Measurements from ENCODE around the gene ZNF92.
"Not testable (repeated sequence)": the region's sequence is repeated elsewhere in the genome, so short reads cannot be mapped to it uniquely, and the experiment has no call there.

ZNF92 gene

DNA sequence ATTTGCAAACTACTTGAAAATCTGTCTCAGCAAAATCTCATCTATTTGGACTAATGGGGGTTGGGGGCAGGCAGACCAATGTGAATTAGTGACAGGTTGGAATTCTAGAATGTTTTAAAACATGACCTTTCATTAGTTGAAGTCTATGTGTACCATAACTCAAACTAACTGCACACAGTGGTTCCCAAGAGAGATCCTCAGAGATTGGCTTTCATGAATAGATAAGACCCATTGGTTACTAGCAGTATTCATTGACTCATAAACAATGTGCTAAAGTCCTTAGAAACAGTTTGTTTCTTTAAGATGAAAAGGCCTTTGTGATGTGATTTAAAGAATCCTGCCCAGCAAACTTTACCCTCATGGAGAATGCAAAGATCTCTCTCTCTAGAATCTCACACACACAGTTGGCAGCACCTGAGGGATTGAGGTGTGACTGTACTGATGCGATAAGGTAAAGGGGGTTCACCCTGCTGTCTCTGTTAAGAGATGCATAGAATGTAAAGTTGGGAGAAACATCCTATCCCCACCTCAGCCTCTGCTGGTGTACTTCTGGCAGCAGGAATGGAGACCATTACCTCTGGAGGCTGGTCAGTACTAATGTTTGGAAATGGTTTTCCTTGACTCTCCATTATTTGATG, 70.7 kb downstream of the ZNF92 start:
- TF ChIP-seq, protein P1, sequence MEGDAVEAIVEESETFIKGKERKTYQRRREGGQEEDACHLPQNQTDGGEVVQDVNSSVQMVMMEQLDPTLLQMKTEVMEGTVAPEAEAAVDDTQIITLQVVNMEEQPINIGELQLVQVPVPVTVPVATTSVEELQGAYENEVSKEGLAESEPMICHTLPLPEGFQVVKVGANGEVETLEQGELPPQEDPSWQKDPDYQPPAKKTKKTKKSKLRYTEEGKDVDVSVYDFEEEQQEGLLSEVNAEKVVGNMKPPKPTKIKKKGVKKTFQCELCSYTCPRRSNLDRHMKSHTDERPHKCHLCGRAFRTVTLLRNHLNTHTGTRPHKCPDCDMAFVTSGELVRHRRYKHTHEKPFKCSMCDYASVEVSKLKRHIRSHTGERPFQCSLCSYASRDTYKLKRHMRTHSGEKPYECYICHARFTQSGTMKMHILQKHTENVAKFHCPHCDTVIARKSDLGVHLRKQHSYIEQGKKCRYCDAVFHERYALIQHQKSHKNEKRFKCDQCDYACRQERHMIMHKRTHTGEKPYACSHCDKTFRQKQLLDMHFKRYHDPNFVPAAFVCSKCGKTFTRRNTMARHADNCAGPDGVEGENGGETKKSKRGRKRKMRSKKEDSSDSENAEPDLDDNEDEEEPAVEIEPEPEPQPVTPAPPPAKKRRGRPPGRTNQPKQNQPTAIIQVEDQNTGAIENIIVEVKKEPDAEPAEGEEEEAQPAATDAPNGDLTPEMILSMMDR (IDR thresholded peaks at IDR 0.05; ENCODE audit: low read depth, low read length, missing control alignments): no peak
- H3K4me3 ChIP-seq (ENCODE audit: low read depth, low read length): no peak overlapping the region

DNA sequence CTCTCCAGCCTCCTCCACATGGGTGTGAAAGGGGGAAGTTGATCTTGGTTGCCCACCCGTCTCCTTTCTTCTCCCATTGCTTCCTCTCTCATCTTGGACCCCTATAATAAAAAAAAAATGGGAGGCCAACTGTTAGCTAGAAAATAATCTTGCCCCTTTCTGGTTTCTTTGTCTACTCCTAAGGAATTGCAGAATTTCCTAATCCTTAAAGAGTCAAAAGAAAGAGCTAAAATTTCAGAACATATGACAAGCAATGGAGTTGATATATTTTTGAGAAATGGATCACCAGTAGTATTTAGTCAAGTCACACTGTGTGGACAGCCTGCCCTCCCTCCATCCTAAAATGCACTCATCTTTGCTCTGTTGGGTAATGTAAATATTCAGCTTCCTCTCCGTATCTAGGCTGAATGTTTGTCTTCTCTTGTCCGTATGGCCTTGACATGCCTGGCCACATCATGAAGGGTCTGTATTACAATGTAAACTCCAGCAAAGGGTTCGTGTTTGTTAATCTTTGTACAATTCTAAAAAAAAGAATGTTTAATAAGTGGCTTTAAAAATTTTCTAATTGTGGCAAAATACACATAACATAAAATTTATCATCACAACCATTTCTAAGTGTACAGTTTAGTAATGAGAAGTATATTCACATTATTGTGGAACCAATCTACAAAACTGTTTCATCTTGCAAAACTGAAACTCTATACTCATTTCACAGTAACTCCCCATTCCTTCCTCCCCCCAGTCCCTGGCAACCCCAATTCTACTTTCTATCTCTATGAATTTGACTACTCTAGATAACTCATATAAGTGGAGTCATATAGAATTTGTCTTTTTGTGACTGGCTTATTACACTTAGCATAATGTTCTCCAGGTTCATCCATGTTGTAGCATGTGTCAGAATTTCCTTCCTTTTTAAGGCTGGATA, 71.5 kb downstream of the ZNF92 start:
- TF ChIP-seq, protein P1 (IDR thresholded peaks at IDR 0.05; ENCODE audit: low read depth, low read length, missing control alignments): no peak
- H3K4me3 ChIP-seq (ENCODE audit: low read depth, low read length): no peak overlapping the region
- DNase-seq (ENCODE audit: low read depth): no peak

More for the DNA sequence above, 70.7 kb downstream of the ZNF92 start:
- no peak for DNase-seq (ENCODE audit: low read depth)

DNA sequence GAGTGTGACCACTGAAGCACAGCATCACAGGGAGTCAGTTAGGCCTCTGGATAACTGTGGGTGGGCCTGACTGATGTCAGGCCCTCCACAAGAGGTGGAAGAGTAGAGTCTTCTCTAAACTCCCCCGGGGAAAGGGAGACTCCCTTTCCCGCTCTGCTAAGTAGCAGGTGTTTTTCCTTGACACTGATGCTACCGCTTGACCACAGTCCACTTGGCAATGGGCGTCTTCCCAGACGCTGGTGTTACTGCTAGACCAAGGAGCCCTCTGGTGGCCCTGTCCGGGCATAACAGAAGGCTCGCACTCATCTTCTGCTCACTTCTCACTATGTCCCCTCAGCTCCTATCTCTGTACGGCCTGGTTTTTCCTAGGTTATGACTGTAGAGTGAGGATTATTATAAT, 73.4 kb downstream of the ZNF92 start:
- TF ChIP-seq, protein P1 (IDR thresholded peaks at IDR 0.05; ENCODE audit: low read depth, low read length, missing control alignments): peak; percentile 49
- not testable (repeated sequence) for DNase-seq (ENCODE audit: low read depth); H3K4me3 ChIP-seq (ENCODE audit: low read depth, low read length)

DNA sequence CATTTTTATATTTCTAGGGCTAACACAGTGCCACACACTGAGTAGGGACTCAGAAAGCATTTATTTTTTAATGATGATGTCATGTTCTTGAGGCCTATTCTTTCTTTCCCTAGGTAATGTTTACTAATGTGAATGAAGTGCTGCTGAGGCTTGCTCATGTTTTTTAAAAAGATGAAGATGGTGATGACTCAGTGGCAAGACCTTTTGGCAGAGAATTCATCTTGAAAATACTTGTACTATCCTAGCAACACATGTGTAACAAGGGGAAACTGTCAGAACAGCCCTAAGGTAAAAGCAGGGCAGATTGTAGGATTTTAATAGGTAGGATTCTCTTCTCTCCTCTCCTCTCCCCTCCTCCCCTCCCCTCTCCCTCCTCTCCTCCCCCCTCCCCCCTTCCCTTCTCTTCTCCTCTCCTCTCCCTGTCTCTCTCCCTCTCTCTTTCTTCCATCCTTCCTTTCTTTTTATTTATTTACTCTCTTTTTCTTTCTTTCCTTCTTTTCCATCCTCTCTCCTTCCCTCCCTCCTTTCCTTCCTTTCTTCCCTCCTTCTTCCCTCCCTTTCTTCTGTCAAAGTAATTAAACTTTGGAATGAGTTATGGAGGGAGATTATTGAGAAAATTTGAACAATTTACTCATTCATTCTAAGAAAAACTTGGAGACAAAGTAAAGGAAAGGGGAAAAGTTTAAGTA, 75.3 kb downstream of the ZNF92 start:
- H3K4me3 ChIP-seq (ENCODE audit: low read depth, low read length): no peak overlapping the region
- DNase-seq (ENCODE audit: low read depth): no peak

DNA sequence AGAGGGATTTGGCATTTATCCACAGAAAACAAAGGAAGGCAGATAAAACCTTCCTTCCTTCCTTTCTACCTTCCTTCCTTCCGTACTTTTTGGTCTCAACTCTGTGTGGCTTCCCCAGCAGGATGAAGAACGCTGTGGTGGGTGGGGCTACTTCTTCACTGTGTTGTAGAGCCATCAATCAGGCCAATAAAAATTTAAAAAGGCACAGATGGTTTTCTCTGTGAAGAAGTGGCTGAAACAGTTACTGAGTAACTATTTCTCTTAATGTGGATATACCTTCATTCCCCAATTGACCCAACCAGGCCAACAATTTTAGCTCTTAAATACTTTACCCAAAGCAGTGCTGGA, 75.8 kb downstream of the ZNF92 start:
- DNase-seq (ENCODE audit: low read depth): no peak
- no peak overlapping the region for H3K4me3 ChIP-seq (ENCODE audit: low read depth, low read length)
- TF ChIP-seq, protein P1 (IDR thresholded peaks at IDR 0.05; ENCODE audit: low read depth, low read length, missing control alignments): no peak

More for the DNA sequence above, 75.3 kb downstream of the ZNF92 start:
- TF ChIP-seq, protein P1 (IDR thresholded peaks at IDR 0.05; ENCODE audit: low read depth, low read length, missing control alignments): no peak

Measured in GM12864 (cell line).